K562 (cell line): Measurements from ENCODE around the gene CR2. TPM values are rescaled to one million over a fixed set of nuclear protein-coding genes. Genes with fewer than 3 reads are reported as not detected.

Experiments used
- ADNP ChIP-seq: fragments of 200-800 bp; sonication (Bioruptor generic); IDR thresholded peaks from 2 replicates; pipeline ENCODE4 v1.6.1; 2016; ENCODE audit warnings: missing genetic modification characterization, missing compliant biosample characterization
- BRD9 ChIP-seq: fragments of 450-650 bp; IDR thresholded peaks from 2 replicates; pipeline ENCODE4 v1.6.1; 2018; ENCODE audit warnings: low read depth; ENCODE audit not compliant: partially characterized antibody
- HSF4 ChIP-seq: fragments of 250-450 bp; sonication (Bioruptor Pico); IDR thresholded peaks from 2 replicates; pipeline ENCODE4 v2.1.2; 2022; ENCODE audit warnings: mild to moderate bottlenecking, moderate library complexity, borderline replicate concordance
- IRF9 ChIP-seq: fragments of 450-650 bp; IDR thresholded peaks from 2 replicates; pipeline ENCODE4 v1.6.1; 2016; ENCODE audit warnings: missing biosample characterization, missing genetic modification characterization
- MAZ ChIP-seq, 2 experiments: fragments of 450-650 bp in 1 of 2; sonication (generic) in 1 of 2; formaldehyde crosslinking; IDR thresholded peaks in 1 of 2; conservative IDR thresholded peaks in 1 of 2; 2 replicates each; pipeline versions ENCODE4 v1.4.0 to v1.5.0; 2020; ENCODE audit warnings: mild to moderate bottlenecking in 1 of 2, missing genetic modification reagents in 1 of 2
- PBX2 ChIP-seq, 2 experiments: IDR thresholded peaks in 1 of 2; conservative IDR thresholded peaks in 1 of 2; 2 replicates each; pipeline ENCODE4 v1.6.1; 2016; ENCODE audit warnings: low read depth in 2 of 2, mild to moderate bottlenecking in 1 of 2, missing compliant biosample characterization in 1 of 2, missing genetic modification characterization in 1 of 2, moderate library complexity in 1 of 2
- POLR2G ChIP-seq: fragments of 200-400 bp; formaldehyde crosslinking; IDR thresholded peaks from 2 replicates; pipeline ENCODE4 v1.6.1; 2017; ENCODE audit warnings: low read depth, mild to moderate bottlenecking, antibody characterized with exemption, low read length, moderate library complexity
- RAD51 ChIP-seq: fragments of 450-650 bp; IDR thresholded peaks from 2 replicates; pipeline ENCODE4 v1.7.1; 2016; ENCODE audit warnings: low read depth, mild to moderate bottlenecking, borderline replicate concordance
- SIN3A ChIP-seq, 2 experiments: fragments of 150-350 bp in 1 of 2; IDR thresholded peaks; 2 replicates each; pipeline ENCODE4 v1.6.1; 2011 to 2016; ENCODE audit warnings: borderline replicate concordance in 2 of 2, low read depth in 2 of 2, low read length in 2 of 2, mild to moderate bottlenecking in 2 of 2, moderate library complexity in 2 of 2; ENCODE audit not compliant: control insufficient read depth in 1 of 2
- SRF ChIP-seq, 2 experiments: fragments of 250-450, 450-650 bp in 1 of 2; sonication (Bioruptor Pico) in 1 of 2; sonication (generic) in 1 of 2; formaldehyde crosslinking; IDR thresholded peaks; 2 replicates each; pipeline versions ENCODE4 v1.5.0 to v1.5.1; 2020 to 2022; ENCODE audit warnings: mild to moderate bottlenecking in 1 of 2, missing genetic modification reagents in 1 of 2
- ZBTB43 ChIP-seq: sonication (generic); formaldehyde crosslinking; IDR thresholded peaks from 2 replicates; pipeline ENCODE4 v1.8.0; 2023; ENCODE audit warnings: mild to moderate bottlenecking, missing genetic modification reagents
- ZC3H11A ChIP-seq: IDR thresholded peaks from 2 replicates; pipeline ENCODE4 v1.6.1; 2012; ENCODE audit warnings: low read depth, low read length, improper control_type of control experiment
- ZNF232 ChIP-seq: sonication (generic); formaldehyde crosslinking; IDR thresholded peaks from 2 replicates; pipeline ENCODE4 v1.8.0; 2022; ENCODE audit warnings: mild to moderate bottlenecking, missing genetic modification reagents
- ZNF696 ChIP-seq: fragments of 250-450 bp; sonication (Bioruptor Pico); conservative IDR thresholded peaks from 2 replicates; pipeline ENCODE4 v1.4.0; 2020; ENCODE audit warnings: mild to moderate bottlenecking, moderate library complexity
- polyA plus RNA-seq, 8 experiments: library from polyadenylated mRNA; depleted of rRNA in 4 of 8; stranded (reverse) in 5 of 8; unstranded in 3 of 8; fragments of >200 nt; fragmentation: Nextera tagmentation in 2 of 8; fragmentation: Illumina TruSeq in 1 of 8; extraction: Ambion mirVana in 2 of 8; extraction: Trizol in 1 of 8; gene quantifications; 2 replicates each; pipeline versions ENCODE4 v1.2.1 to v1.2.3, GENCODE V29; 2011 to 2014; ENCODE audit warnings: inconsistent platforms in 1 of 8, missing spikeins in 1 of 8
- total RNA-seq, 7 experiments: library from RNA; depleted of rRNA in 6 of 7; stranded (reverse); fragments of >200 nt in 6 of 7; fragmentation: Illumina TruSeq in 2 of 7; extraction: Trizol in 2 of 7; gene quantifications; 2 replicates each; pipeline versions ENCODE4 v1.2.1 to v1.2.3, GENCODE V29; 2011 to 2021; ENCODE audit warnings: low replicate concordance in 1 of 7

Gene CR2
- total and polyA plus RNA-seq, 9 of the 15 experiments (the other 6 are each of a cell fraction or from before 2014, with no cell fraction given): 0.07 to 0.67 (median 0.37) TPM

GRCh38 chr1:207518608-207519236, 64.6 kb downstream of the CR2 start (continued):
- TF ChIP-seq BRD9 (no peak), RAD51 (no peak), IRF9 (tag) (no peak), SIN3A (IDR thresholded peaks at IDR 0.05; ENCODE audit: borderline replicate concordance in 2 of 2, control insufficient read depth in 1 of 2, low read depth in 2 of 2, low read length in 2 of 2) (no peak), ZNF232 (CRISPR knock-in tag) (no peak), HSF4 (CRISPR knock-in tag) (no peak), SRF (CRISPR knock-in tag; IDR thresholded peaks at IDR 0.05) (peak in 1 of 2 experiments; percentile 48; a peak in 1 of 4 replicates), ZNF696 (no peak), ADNP (tag) (no peak), MAZ (CRISPR knock-in tag; conservative IDR thresholded peaks at IDR 0.05 in 1 of 2, IDR thresholded peaks at IDR 0.05 in 1 of 2) (peak in 1 of 2 experiments; percentile 25; a peak in 1 of 4 replicates), PBX2 (CRISPR knock-in tag; IDR thresholded peaks at IDR 0.05; ENCODE audit: low read depth) (no peak), PBX2 (tag; conservative IDR thresholded peaks at IDR 0.05; ENCODE audit: low read depth) (no peak), ZC3H11A (no peak), POLR2G (no peak), ZBTB43 (CRISPR knock-in tag) (no peak)
- TF ChIP-seq, all 486 proteins: peak for 13
